GM12801 (cell line): ENCODE measurements around the gene LPP.

Source experiments
- TF ChIP-seq, protein P1 (sequence below): IDR thresholded peaks from one replicate; pipeline ENCODE4 v1.5.1; 2011; ENCODE audit warnings: control low read depth; ENCODE audit not compliant: insufficient read length; ENCODE audit errors: extremely low read depth

The LPP gene

DNA sequence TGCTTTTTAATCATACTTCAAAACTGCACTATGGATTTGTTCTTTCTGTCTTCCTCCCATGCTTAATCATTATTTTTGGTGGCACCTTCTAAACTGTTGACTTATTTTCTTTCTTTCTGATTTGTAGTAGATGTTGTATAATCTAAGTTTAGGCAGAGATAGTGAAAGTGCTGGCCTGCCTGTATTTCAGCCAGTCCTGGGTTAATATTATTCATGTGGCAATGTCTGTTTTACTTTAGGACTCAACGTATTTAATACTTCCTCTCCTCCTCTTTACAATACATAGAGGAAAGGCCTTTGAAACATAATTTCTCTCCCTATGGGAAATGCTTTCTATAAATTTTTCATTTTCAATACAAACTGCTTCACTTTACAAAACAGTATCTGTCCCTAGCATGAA, 690.1 kb downstream of the LPP start:
- TF ChIP-seq, protein P1, sequence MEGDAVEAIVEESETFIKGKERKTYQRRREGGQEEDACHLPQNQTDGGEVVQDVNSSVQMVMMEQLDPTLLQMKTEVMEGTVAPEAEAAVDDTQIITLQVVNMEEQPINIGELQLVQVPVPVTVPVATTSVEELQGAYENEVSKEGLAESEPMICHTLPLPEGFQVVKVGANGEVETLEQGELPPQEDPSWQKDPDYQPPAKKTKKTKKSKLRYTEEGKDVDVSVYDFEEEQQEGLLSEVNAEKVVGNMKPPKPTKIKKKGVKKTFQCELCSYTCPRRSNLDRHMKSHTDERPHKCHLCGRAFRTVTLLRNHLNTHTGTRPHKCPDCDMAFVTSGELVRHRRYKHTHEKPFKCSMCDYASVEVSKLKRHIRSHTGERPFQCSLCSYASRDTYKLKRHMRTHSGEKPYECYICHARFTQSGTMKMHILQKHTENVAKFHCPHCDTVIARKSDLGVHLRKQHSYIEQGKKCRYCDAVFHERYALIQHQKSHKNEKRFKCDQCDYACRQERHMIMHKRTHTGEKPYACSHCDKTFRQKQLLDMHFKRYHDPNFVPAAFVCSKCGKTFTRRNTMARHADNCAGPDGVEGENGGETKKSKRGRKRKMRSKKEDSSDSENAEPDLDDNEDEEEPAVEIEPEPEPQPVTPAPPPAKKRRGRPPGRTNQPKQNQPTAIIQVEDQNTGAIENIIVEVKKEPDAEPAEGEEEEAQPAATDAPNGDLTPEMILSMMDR, result no peak

DNA sequence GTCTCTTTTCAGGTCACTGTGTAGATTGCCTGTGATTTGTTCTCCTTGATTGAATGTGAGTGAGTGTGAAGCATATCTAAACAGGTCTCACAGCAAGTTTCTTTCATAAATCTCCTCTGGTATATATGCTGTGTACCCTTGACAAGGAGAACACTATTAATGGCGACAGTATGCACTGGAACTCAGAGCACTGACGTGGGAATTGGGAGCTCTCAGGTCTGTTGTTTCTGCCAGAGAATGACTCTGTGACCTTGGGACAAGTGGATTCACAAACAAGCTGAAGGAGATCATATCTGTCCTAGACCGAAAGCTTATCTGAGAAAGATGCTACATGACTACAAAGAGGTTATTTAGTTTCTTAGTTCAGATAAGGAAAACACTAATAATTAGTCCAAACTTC, 691.6 kb downstream of the LPP start:
- TF ChIP-seq, protein P1, result no peak

DNA sequence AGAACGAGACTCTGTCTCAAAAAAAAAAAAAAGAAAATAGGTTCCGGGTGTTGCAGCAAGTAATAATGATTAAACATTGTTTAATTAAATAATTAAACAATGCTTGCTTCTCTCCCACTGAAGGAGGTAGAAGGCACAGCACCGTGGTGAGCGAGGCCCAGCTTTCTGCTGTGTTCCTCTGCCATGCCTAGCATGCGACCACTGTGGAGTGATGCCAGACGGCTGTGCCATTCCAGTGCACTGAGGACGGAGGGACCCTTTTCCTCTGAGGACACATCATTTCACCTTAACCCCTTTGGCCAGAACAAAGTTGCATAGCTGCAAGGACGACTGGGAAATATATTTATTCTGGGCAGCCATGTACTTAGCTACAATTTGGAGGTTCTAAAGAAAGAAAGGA, 695.0 kb downstream of the LPP start:
- TF ChIP-seq, protein P1, result no peak

DNA sequence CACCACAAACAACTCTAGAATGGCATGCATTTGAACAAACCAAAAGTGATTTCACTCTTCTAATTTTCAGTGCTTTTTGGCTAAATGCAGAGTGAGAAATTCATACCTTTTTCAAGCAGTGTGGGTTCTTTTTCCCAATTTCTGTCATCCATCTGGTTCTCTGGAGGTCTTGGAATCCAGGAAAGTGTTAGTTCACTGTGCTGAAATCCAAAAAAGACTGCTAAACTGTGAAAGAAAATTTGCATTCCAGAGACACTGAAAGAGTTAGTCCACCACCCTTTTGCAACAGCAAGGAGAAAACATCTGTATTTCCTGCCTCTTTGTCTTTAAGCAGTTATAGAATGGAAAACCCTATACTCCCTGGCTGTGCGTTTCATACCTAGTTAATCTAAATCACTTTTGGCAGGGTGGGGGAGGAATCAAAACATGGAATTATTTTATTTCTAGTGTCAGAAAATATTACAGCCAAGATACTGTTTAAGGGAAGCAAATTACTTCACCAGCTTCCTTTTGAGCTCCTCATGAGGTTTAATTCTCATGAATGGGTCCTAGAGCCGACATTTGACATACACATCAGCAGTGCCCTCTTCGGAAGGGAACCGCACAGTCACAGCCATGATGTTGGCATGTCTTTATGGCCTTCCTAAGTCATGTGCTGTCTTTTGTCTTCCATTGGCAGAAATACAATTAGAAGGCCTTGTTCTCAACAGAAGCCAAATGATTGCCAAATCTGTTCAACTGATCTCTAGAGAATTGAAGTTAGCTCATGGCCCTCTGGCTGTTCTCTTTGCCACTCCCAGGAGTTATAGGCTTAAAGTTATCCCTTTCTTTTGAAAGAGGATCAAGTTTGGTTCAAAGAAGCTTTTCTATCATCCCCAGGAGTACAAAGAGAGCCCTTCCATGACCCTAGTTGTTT, 700.2 kb downstream of the LPP start:
- TF ChIP-seq, protein P1, result no peak

DNA sequence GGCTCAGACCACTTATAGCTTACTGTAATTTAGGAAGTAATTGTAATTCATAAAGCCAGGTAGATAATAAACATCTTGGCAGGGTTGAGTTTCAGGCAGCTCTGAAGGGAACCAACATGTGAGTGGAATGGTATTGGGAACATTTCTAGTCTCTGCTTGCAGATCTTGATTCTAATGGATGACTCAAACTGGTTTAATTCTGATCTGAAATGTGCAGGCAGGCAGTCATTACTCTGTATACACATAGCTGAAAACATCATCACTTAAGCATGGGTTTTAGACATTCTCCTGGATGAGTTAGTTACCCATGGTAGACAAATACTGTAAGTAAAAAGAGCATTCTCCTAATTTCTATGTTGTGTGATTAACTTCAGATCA, 700.8 kb downstream of the LPP start:
- TF ChIP-seq, protein P1, result no peak

DNA sequence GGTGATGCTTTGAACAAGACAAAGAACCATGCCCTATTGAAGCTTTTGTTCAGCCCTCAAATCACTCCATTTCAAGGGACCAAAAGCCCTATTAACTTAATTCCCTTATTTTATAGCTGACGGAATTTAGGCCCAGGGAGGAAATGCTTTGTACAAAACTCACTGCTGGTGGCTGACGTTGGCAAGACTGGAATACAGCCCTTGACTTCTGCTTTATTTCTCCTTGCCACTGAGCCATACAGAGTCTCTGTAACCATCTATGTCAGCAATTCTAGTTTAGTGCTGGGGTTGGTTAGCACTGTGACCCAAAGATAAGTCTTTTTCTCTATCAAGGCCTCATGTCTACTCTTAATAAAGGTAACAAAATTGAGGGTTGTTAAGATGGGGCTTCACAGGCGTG, 701.7 kb downstream of the LPP start:
- TF ChIP-seq, protein P1, result no peak

DNA sequence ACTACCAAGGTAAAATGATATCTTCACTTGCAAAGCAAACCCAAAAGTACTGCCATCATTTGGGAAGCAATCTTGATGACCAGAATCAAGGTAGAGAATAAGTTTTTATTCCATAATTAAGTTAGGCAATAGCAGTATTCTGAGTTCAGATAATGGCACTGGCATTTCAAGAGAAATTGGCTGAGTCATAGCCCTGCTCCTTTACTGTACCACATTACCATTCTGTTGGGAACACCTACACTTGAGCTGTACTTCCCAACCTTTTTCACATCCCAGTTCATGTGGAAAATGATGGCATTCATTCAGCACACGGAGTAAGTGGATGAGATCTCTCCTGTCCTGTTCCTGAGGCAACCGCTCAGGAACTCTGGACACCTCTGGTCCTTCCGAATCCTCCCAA, 706.2 kb downstream of the LPP start:
- TF ChIP-seq, protein P1, result no peak
